Measurements from ENCODE around the gene FAM9C. TPM values are rescaled to one million over a fixed set of nuclear protein-coding genes. Genes with fewer than 3 reads are reported as not detected.

FAM9C gene
- total RNA-seq, 1 experiment from 2014 or later = not detected

- no peak for TF ChIP-seq CTCF (IDR thresholded peaks at IDR 0.05 in 2 of 3, conservative IDR thresholded peaks at IDR 0.05 in 1 of 3; ENCODE audit: borderline replicate concordance in 1 of 3, insufficient read depth in 1 of 3, low read depth in 2 of 3, low read length in 2 of 3)
- TF ChIP-seq POLR2AphosphoS5 (IDR thresholded peaks at IDR 0.05; ENCODE audit: low read depth, low read length) = no peak
- no peak for TF ChIP-seq SP1 (IDR thresholded peaks at IDR 0.05; ENCODE audit: low read depth)
- TF ChIP-seq ELF1 (IDR thresholded peaks at IDR 0.05; ENCODE audit: borderline replicate concordance, low read depth) = no peak
- no peak for TF ChIP-seq EGR1 (IDR thresholded peaks at IDR 0.05; ENCODE audit: low read depth)
- TF ChIP-seq SRF (IDR thresholded peaks at IDR 0.05; ENCODE audit: low read depth) = no peak
- no peak for TF ChIP-seq SIN3A (IDR thresholded peaks at IDR 0.05; ENCODE audit: low read depth)
- TF ChIP-seq JUND (IDR thresholded peaks at IDR 0.05) = no peak
- TF ChIP-seq RAD21 (IDR thresholded peaks at IDR 0.05; ENCODE audit: low read depth) = no peak
Observed at GRCh38 chrX:13092455-13092941, 48.1 kb upstream of the FAM9C start (continued).

- H3K4me1 ChIP-seq (ENCODE audit: control insufficient read depth in 1 of 2, insufficient read depth in 2 of 2, low read length in 2 of 2) = no peaks in the 10 kb centered on the region
- ATAC-seq (no peak), DNase-seq (ENCODE audit: low read depth, low spot score) (no peak)
- no peak overlapping the region for H3K27ac ChIP-seq (ENCODE audit: low read depth, low read length)
- CTCF ChIA-PET = no interaction called here
- no peak overlapping the region for H2AFZ ChIP-seq (ENCODE audit: low read depth, low read length, poor library complexity, severe bottlenecking)
- POLR2A ChIA-PET = no interaction called here
- no peak overlapping the region for H3K9ac ChIP-seq (ENCODE audit: low read length)
- H4K20me1 ChIP-seq (ENCODE audit: insufficient read depth) = no peaks in the 10 kb centered on the region
- intact Hi-C loops (cut with micrococcal nuclease) = no loop called here
- RAD21 ChIA-PET (ENCODE audit: low non-redundant PET in 1 of 2, low total read pairs in 2 of 2, uncharacterized antibody in 2 of 2, unreplicated experiment in 2 of 2) = no interaction called here
- no peaks in the 10 kb centered on the region for H3K9me3 ChIP-seq (ENCODE audit: control insufficient read depth in 1 of 2, insufficient read depth in 1 of 2, low read depth in 1 of 2, low read length in 2 of 2)
- no peak overlapping the region for H3K4me3 ChIP-seq (replicated peaks in 1 of 2; ENCODE audit: low read depth in 1 of 2, low read length in 2 of 2)
- no peaks in the 10 kb centered on the region for H3K9me2 ChIP-seq (ENCODE audit: insufficient read depth)
- no peaks in the 10 kb centered on the region for H3K36me3 ChIP-seq (ENCODE audit: control insufficient read depth in 1 of 2, insufficient read depth in 2 of 2, low read length in 2 of 2)
- no peaks in the 10 kb centered on the region for H3K27me3 ChIP-seq (ENCODE audit: insufficient read depth, low read length)
- no peaks in the 10 kb centered on the region for H3K79me2 ChIP-seq (ENCODE audit: insufficient read depth, low read length)
- no TSS peak for BruUV-seq (replicated peaks)
- no peak overlapping the region for H3K4me2 ChIP-seq (ENCODE audit: low read length)
- no peak for TF ChIP-seq EZH2 (IDR thresholded peaks at IDR 0.05)
- no peak for TF ChIP-seq EGR1 (IDR thresholded peaks at IDR 0.05; ENCODE audit: low read depth)
- TF ChIP-seq, protein P1, sequence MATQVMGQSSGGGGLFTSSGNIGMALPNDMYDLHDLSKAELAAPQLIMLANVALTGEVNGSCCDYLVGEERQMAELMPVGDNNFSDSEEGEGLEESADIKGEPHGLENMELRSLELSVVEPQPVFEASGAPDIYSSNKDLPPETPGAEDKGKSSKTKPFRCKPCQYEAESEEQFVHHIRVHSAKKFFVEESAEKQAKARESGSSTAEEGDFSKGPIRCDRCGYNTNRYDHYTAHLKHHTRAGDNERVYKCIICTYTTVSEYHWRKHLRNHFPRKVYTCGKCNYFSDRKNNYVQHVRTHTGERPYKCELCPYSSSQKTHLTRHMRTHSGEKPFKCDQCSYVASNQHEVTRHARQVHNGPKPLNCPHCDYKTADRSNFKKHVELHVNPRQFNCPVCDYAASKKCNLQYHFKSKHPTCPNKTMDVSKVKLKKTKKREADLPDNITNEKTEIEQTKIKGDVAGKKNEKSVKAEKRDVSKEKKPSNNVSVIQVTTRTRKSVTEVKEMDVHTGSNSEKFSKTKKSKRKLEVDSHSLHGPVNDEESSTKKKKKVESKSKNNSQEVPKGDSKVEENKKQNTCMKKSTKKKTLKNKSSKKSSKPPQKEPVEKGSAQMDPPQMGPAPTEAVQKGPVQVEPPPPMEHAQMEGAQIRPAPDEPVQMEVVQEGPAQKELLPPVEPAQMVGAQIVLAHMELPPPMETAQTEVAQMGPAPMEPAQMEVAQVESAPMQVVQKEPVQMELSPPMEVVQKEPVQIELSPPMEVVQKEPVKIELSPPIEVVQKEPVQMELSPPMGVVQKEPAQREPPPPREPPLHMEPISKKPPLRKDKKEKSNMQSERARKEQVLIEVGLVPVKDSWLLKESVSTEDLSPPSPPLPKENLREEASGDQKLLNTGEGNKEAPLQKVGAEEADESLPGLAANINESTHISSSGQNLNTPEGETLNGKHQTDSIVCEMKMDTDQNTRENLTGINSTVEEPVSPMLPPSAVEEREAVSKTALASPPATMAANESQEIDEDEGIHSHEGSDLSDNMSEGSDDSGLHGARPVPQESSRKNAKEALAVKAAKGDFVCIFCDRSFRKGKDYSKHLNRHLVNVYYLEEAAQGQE (IDR thresholded peaks at IDR 0.05; ENCODE audit: low read depth) = no peak
- TF ChIP-seq ELF1 (IDR thresholded peaks at IDR 0.05; ENCODE audit: borderline replicate concordance, low read depth) = no peak
- no peak for TF ChIP-seq TCF7L2 (IDR thresholded peaks at IDR 0.05; ENCODE audit: borderline replicate concordance, extremely low read depth, insufficient read depth, insufficient read length)
- TF ChIP-seq FOSL1 (IDR thresholded peaks at IDR 0.05; ENCODE audit: low read depth) = no peak
- no peak for TF ChIP-seq CTCF (IDR thresholded peaks at IDR 0.05 in 2 of 3, conservative IDR thresholded peaks at IDR 0.05 in 1 of 3; ENCODE audit: borderline replicate concordance in 1 of 3, insufficient read depth in 1 of 3, low read depth in 2 of 3, low read length in 2 of 3)
- TF ChIP-seq EZH2phosphoT487 (IDR thresholded peaks at IDR 0.05; ENCODE audit: borderline replicate concordance) = no peak
Observed at GRCh38 chrX:13091111-13091765, 46.8 kb upstream of the FAM9C start.
